GM18507 (cell line): ENCODE results near the gene SLC2A5.
A peak's percentile ranks its signal among the peaks of the same experiment; 100 is the strongest.
"Not testable (repeated sequence)": the region's sequence is repeated elsewhere in the genome, so short reads cannot be mapped to it uniquely, and the experiment has no call there.

Experiments used
- DNase-seq: peaks from one replicate; pipeline ENCODE4 v3.0.0; 2011; ENCODE audit warnings: low read depth; ENCODE audit not compliant: insufficient read length; ENCODE audit errors: extremely low spot score
- FAIRE-seq: peaks from 2 replicates; lab custom pipeline; 2011; peaks lifted over from hg19 to GRCh38; lab: Jason Lieb, UNC

The SLC2A5 gene

GRCh38 chr1:9069326-9070100, at the start of gene SLC2A5:
Gene SLC2A5 (minus strand): TSS chr1:9069635. CDS start chr1:9069536, 99 bp downstream.
- DNase-seq (peak; percentile 70), FAIRE-seq (peak; percentile 96)

- FAIRE-seq (no peak), DNase-seq (no peak)
These were observed 48.8 kb upstream of the SLC2A5 start for GRCh38 chr1:9118186-9118585.

GRCh38 chr1:9115351-9116205, 46.1 kb upstream of the SLC2A5 start:
- DNase-seq = no peak
- peak; percentile 62 for FAIRE-seq

GRCh38 chr1:9112961-9113880, 43.8 kb upstream of the SLC2A5 start:
- FAIRE-seq = no peak
- DNase-seq = no peak

GRCh38 chr1:9111957-9112356, 42.5 kb upstream of the SLC2A5 start:
- no peak for FAIRE-seq
- DNase-seq = no peak

- no peak for DNase-seq
- no peak for FAIRE-seq
These were observed 41.9 kb upstream of the SLC2A5 start for GRCh38 chr1:9111357-9111691.

- FAIRE-seq (peak; percentile 92), DNase-seq (peak; percentile 75)
These were observed 41.4 kb upstream of the SLC2A5 start for GRCh38 chr1:9110669-9111356.

- no peak for FAIRE-seq
- DNase-seq = no peak
These were observed 38.7 kb upstream of the SLC2A5 start for GRCh38 chr1:9108056-9108665.

GRCh38 chr1:9107136-9107535, 37.7 kb upstream of the SLC2A5 start:
- no peak for FAIRE-seq
- no peak for DNase-seq

- FAIRE-seq (no peak), DNase-seq (no peak)
These were observed 36.9 kb upstream of the SLC2A5 start for GRCh38 chr1:9106286-9106685.

GRCh38 chr1:9105336-9105867, 36.0 kb upstream of the SLC2A5 start:
- DNase-seq = no peak
- no peak for FAIRE-seq

- FAIRE-seq (peak; percentile 89), DNase-seq (peak; percentile 62)
These were observed 32.2 kb upstream of the SLC2A5 start for GRCh38 chr1:9101510-9102146.

- FAIRE-seq (no peak), DNase-seq (no peak)
These were observed 31.1 kb upstream of the SLC2A5 start for GRCh38 chr1:9100471-9101043.

GRCh38 chr1:9099555-9099954, 30.1 kb upstream of the SLC2A5 start:
- no peak for FAIRE-seq

GRCh38 chr1:9097947-9098705, 28.7 kb upstream of the SLC2A5 start:
- DNase-seq (no peak), FAIRE-seq (no peak)

More at GRCh38 chr1:9099555-9099954, 30.1 kb upstream of the SLC2A5 start:
- DNase-seq = no peak

- FAIRE-seq = no peak
- DNase-seq = no peak
These were observed 26.4 kb upstream of the SLC2A5 start for GRCh38 chr1:9095818-9096217.

- FAIRE-seq = not testable (repeated sequence)
These were observed 24.7 kb upstream of the SLC2A5 start for GRCh38 chr1:9093996-9094595.

More at GRCh38 chr1:9093996-9094595, 24.7 kb upstream of the SLC2A5 start:
- DNase-seq = not testable (repeated sequence)
